ENCODE data around the gene CFAP68. TPM values are rescaled to one million over a fixed set of nuclear protein-coding genes. Genes with fewer than 3 reads are reported as not detected.

CFAP68 gene
- total and polyA plus RNA-seq, 2 of the 13 experiments (the other 11 are each of a cell fraction or from before 2014, with no cell fraction given) = 22.2 to 25.6 TPM

DNA sequence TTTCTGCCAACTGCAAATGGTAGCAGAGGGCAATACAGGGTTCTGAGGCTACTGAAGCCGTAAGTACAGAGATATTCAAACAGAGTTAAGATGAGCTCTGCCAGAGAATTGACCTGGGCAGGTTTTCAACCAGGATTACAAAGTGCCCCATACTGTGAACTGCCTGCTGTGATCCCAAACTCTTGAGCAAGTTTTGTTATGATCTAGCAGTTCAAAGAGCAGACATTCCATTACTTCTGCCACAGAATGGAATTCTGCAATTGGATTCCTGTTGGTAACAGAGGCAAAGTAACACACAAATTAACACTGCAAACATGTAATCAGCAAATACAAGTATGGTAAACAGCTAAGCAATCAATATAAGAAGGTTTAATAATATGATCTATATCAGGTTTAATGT lies 39.2 kb upstream of the CFAP68 start (continued):
- TF ChIP-seq CREB3 (CRISPR knock-in tag; IDR thresholded peaks at IDR 0.05) (no peak), NR2F1 (CRISPR knock-in tag; IDR thresholded peaks at IDR 0.05) (peak in 1 of 2 experiments; percentile 22; a peak in 2 of 4 replicates), ZNF598 (CRISPR knock-in tag; IDR thresholded peaks at IDR 0.05; ENCODE audit: borderline replicate concordance) (no peak), SOX13 (IDR thresholded peaks at IDR 0.05) (no peak), SOX13 (CRISPR knock-in tag; conservative IDR thresholded peaks at IDR 0.05 in 1 of 2, IDR thresholded peaks at IDR 0.05 in 1 of 2) (peak in 1 of 2 experiments; percentile 84; a peak in 2 of 4 replicates), NR2F2 (IDR thresholded peaks at IDR 0.05; ENCODE audit: borderline replicate concordance, low read depth) (peak; percentile 52; the same call in 1 of the 2 replicates), REL (CRISPR knock-in tag; conservative IDR thresholded peaks at IDR 0.05) (no peak), MYNN (CRISPR knock-in tag; IDR thresholded peaks at IDR 0.05; ENCODE audit: low read depth) (no peak), TCF7L2 (IDR thresholded peaks at IDR 0.05; ENCODE audit: low read depth, low read length) (no peak), ZBTB42 (CRISPR knock-in tag; IDR thresholded peaks at IDR 0.05) (no peak), ZNF773 (CRISPR knock-in tag; IDR thresholded peaks at IDR 0.05; ENCODE audit: borderline replicate concordance) (no peak), SP2 (CRISPR knock-in tag; IDR thresholded peaks at IDR 0.05) (no peak), PCBP1 (IDR thresholded peaks at IDR 0.05; ENCODE audit: borderline replicate concordance, low read depth, low read length) (no peak), ZNF121 (CRISPR knock-in tag; IDR thresholded peaks at IDR 0.05) (no peak), FOXP1 (IDR thresholded peaks at IDR 0.05) (peak; percentile 91), FOXP1 (CRISPR knock-in tag; IDR thresholded peaks at IDR 0.05) (peak; percentile 95), ZNF136 (CRISPR knock-in tag; IDR thresholded peaks at IDR 0.05; ENCODE audit: low read depth) (no peak), NFYB (CRISPR knock-in tag; IDR thresholded peaks at IDR 0.05) (no peak), ZNF891 (CRISPR knock-in tag; IDR thresholded peaks at IDR 0.05) (no peak)
- TF ChIP-seq, protein P1, sequence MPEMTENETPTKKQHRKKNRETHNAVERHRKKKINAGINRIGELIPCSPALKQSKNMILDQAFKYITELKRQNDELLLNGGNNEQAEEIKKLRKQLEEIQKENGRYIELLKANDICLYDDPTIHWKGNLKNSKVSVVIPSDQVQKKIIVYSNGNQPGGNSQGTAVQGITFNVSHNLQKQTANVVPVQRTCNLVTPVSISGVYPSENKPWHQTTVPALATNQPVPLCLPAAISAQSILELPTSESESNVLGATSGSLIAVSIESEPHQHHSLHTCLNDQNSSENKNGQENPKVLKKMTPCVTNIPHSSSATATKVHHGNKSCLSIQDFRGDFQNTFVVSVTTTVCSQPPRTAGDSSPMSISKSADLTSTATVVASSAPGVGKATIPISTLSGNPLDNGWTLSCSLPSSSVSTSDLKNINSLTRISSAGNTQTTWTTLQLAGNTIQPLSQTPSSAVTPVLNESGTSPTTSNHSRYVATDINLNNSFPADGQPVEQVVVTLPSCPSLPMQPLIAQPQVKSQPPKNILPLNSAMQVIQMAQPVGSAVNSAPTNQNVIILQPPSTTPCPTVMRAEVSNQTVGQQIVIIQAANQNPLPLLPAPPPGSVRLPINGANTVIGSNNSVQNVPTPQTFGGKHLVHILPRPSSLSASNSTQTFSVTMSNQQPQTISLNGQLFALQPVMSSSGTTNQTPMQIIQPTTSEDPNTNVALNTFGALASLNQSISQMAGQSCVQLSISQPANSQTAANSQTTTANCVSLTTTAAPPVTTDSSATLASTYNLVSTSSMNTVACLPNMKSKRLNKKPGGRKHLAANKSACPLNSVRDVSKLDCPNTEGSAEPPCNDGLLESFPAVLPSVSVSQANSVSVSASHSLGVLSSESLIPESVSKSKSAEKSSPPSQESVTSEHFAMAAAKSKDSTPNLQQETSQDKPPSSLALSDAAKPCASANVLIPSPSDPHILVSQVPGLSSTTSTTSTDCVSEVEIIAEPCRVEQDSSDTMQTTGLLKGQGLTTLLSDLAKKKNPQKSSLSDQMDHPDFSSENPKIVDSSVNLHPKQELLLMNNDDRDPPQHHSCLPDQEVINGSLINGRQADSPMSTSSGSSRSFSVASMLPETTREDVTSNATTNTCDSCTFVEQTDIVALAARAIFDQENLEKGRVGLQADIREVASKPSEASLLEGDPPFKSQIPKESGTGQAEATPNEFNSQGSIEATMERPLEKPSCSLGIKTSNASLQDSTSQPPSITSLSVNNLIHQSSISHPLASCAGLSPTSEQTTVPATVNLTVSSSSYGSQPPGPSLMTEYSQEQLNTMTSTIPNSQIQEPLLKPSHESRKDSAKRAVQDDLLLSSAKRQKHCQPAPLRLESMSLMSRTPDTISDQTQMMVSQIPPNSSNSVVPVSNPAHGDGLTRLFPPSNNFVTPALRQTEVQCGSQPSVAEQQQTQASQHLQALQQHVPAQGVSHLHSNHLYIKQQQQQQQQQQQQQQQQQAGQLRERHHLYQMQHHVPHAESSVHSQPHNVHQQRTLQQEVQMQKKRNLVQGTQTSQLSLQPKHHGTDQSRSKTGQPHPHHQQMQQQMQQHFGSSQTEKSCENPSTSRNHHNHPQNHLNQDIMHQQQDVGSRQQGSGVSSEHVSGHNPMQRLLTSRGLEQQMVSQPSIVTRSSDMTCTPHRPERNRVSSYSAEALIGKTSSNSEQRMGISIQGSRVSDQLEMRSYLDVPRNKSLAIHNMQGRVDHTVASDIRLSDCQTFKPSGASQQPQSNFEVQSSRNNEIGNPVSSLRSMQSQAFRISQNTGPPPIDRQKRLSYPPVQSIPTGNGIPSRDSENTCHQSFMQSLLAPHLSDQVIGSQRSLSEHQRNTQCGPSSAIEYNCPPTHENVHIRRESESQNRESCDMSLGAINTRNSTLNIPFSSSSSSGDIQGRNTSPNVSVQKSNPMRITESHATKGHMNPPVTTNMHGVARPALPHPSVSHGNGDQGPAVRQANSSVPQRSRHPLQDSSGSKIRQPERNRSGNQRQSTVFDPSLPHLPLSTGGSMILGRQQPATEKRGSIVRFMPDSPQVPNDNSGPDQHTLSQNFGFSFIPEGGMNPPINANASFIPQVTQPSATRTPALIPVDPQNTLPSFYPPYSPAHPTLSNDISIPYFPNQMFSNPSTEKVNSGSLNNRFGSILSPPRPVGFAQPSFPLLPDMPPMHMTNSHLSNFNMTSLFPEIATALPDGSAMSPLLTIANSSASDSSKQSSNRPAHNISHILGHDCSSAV (CRISPR knock-in tag; IDR thresholded peaks at IDR 0.05; ENCODE audit: borderline replicate concordance) = no peak
- TF ChIP-seq, protein P2, sequence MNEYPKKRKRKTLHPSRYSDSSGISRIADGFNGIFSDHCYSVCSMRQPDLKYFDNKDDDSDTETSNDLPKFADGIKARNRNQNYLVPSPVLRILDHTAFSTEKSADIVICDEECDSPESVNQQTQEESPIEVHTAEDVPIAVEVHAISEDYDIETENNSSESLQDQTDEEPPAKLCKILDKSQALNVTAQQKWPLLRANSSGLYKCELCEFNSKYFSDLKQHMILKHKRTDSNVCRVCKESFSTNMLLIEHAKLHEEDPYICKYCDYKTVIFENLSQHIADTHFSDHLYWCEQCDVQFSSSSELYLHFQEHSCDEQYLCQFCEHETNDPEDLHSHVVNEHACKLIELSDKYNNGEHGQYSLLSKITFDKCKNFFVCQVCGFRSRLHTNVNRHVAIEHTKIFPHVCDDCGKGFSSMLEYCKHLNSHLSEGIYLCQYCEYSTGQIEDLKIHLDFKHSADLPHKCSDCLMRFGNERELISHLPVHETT (CRISPR knock-in tag; conservative IDR thresholded peaks at IDR 0.05) = no peak
